Thoracic aorta (tissue), 2 donors: ENCODE results near the gene ITGA5. TPM values are rescaled to one million over a fixed set of nuclear protein-coding genes. Genes with fewer than 3 reads are reported as not detected.
A peak's percentile ranks its signal among the peaks of the same experiment; 100 is the strongest.

ENCODE experiments used
- ATAC-seq: fragments of 150-250 bp; one replicate; pipeline ENCODE4 v1.8.0; 2017; ENCODE audit warnings: low read depth; ENCODE audit not compliant: insufficient number of reproducible peaks, low FRiP score
- DNase-seq: peaks from one replicate; pipeline ENCODE4 v3.0.0-alpha.2; 2020; ENCODE audit warnings: low spot score
- H3K27ac ChIP-seq, 2 donors: fragments of 200-600 bp; sonication (generic); 1 replicate in 1 of 2; 2 replicates in 1 of 2; pipeline ENCODE4 v1.5.1; 2016; ENCODE audit warnings: mild to moderate bottlenecking in 2 of 2, moderate library complexity in 2 of 2
- H3K27me3 ChIP-seq: fragments of 200-600 bp; sonication (generic); replicated peaks from 2 replicates; pipeline ENCODE4 v1.6.0; 2016; ENCODE audit warnings: mild to moderate bottlenecking; ENCODE audit not compliant: insufficient read depth
- H3K36me3 ChIP-seq: fragments of 200-600 bp; sonication (generic); one replicate; pipeline ENCODE4 v1.5.1; 2016
- H3K4me1 ChIP-seq, 2 donors: fragments of 200-600 bp; sonication (generic); 1 replicate in 1 of 2; 2 replicates in 1 of 2; pipeline versions ENCODE4 v1.5.1 to v1.6.0; 2016; ENCODE audit warnings: low read depth in 2 of 2, mild to moderate bottlenecking in 1 of 2; ENCODE audit not compliant: control insufficient read depth in 1 of 2
- H3K4me3 ChIP-seq: fragments of 200-600 bp; sonication (generic); 2 replicates; pipeline ENCODE4 v1.5.1; 2016; ENCODE audit warnings: mild to moderate bottlenecking
- H3K9me3 ChIP-seq: fragments of 200-600 bp; sonication (generic); 2 replicates; pipeline ENCODE4 v1.5.1; 2016
- total RNA-seq, 2 donors: library from RNA; depleted of rRNA; stranded (reverse); fragments of >200 nt; gene quantifications; one replicate each; pipeline versions ENCODE4 v1.1.0 to v1.2.3, GENCODE V29; 2016
- TF ChIP-seq, protein P1 (sequence below): fragments of 200-600 bp; sonication (generic); IDR thresholded peaks from one replicate; pipeline ENCODE4 v1.5.1; 2019; ENCODE audit warnings: antibody characterized with exemption

The ITGA5 gene
- total RNA-seq, 2 donors from 2014 or later = 752 to 847 TPM

DNA sequence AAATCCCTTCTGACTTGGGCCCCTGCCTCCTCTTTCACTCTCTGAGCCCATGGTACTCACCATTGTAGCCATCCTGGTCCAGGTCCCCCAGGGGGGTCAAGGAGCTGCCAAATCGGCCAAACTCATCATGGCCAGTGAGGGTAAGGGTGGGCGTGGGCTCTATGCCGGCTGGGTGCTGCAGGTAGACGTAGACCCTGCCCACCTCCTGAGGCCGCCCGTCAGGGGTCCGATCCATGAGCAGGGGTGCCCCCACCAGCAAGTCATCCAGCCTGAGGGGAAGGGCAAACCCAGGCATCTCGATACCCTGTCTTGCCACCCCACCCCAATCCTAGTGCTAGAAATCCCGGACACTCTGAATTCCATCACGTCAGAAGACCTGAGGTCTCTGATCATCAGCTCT is 14.0 kb downstream of the ITGA5 start:
- peaks cover 100% of the 10 kb centered on the region for H3K36me3 ChIP-seq
- peak overlapping the region in 1 of 2 donors; percentile 26 for H3K27ac ChIP-seq
- DNase-seq = no peak

DNA sequence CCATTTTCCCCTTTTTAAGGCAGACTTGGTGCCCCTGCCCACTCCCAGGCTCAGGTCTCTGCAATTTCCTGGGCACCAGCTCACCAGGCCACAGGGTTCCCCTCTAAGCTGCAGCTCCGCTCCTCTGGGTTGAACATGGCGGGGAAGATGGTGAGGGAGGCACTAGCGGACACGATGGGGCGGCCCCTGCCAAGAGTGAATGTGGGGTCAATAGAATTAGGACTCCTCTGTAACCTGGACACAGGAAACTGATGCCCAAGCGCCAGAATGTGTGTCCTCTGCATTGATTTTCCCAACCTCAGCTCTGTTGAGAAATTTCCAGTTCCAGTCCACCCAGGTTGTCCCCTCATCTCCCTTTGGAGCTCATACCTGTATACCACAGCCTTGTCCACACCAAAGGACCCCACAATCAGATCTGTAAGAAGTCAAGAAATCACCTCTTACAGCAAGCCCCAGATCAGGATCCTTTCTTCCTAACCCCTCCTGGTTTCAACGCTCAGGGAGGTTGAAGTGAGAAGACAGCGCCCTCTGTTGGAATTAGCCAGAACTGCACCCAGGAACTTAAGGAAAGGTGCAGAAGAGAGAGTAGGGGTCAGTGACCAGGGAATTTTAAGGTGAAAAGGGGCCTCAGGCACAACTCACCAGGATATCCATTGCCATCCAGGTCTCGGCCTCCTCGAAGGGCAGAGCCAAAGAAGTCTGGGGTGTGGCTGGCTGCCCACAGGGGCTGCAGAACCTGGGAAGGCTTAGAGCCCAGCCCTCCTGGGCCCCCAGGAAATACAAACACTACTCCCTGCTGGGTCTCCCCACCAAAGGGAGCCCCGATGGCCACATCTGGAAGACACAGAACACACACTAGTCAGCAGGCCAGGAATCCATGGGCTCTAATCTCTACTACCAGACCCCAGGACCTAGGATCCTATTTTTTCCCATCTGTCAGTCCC is 14.7 kb downstream of the ITGA5 start:
- Histone ChIP-seq H3K27me3 (no peaks in the 10 kb centered on the region), H3K4me1 (no peaks in the 10 kb centered on the region), H3K9me3 (no peaks in the 10 kb centered on the region), H3K4me3 (no peak overlapping the region), H3K36me3 (peaks cover 100% of the 10 kb centered on the region), H3K27ac (peak overlapping the region in 1 of 2 donors; percentile 24)
- DNase-seq (no peak), ATAC-seq (no peak)
- TF ChIP-seq, protein P1, sequence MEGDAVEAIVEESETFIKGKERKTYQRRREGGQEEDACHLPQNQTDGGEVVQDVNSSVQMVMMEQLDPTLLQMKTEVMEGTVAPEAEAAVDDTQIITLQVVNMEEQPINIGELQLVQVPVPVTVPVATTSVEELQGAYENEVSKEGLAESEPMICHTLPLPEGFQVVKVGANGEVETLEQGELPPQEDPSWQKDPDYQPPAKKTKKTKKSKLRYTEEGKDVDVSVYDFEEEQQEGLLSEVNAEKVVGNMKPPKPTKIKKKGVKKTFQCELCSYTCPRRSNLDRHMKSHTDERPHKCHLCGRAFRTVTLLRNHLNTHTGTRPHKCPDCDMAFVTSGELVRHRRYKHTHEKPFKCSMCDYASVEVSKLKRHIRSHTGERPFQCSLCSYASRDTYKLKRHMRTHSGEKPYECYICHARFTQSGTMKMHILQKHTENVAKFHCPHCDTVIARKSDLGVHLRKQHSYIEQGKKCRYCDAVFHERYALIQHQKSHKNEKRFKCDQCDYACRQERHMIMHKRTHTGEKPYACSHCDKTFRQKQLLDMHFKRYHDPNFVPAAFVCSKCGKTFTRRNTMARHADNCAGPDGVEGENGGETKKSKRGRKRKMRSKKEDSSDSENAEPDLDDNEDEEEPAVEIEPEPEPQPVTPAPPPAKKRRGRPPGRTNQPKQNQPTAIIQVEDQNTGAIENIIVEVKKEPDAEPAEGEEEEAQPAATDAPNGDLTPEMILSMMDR = peak; percentile 93

More for the DNA sequence above, 14.0 kb downstream of the ITGA5 start:
- Histone ChIP-seq H3K4me1 (peaks cover 0 to 3% of the 10 kb centered on the region in 2 donors), H3K4me3 (no peak overlapping the region), H3K9me3 (no peaks in the 10 kb centered on the region), H3K27me3 (no peaks in the 10 kb centered on the region)
- TF ChIP-seq, protein P1 = no peak
- ATAC-seq = no peak

- no peak for DNase-seq
- no peaks in the 10 kb centered on the region for H3K4me1 ChIP-seq
- ATAC-seq = no peak
- H3K27me3 ChIP-seq = no peaks in the 10 kb centered on the region
- H3K9me3 ChIP-seq = no peaks in the 10 kb centered on the region
- H3K4me3 ChIP-seq = no peak overlapping the region
- peaks cover 98% of the 10 kb centered on the region for H3K36me3 ChIP-seq
- no peak overlapping the region for H3K27ac ChIP-seq
- TF ChIP-seq, protein P1 = no peak
Observed at GRCh38 chr12:54401119-54401518, 17.9 kb downstream of the ITGA5 start.

DNA sequence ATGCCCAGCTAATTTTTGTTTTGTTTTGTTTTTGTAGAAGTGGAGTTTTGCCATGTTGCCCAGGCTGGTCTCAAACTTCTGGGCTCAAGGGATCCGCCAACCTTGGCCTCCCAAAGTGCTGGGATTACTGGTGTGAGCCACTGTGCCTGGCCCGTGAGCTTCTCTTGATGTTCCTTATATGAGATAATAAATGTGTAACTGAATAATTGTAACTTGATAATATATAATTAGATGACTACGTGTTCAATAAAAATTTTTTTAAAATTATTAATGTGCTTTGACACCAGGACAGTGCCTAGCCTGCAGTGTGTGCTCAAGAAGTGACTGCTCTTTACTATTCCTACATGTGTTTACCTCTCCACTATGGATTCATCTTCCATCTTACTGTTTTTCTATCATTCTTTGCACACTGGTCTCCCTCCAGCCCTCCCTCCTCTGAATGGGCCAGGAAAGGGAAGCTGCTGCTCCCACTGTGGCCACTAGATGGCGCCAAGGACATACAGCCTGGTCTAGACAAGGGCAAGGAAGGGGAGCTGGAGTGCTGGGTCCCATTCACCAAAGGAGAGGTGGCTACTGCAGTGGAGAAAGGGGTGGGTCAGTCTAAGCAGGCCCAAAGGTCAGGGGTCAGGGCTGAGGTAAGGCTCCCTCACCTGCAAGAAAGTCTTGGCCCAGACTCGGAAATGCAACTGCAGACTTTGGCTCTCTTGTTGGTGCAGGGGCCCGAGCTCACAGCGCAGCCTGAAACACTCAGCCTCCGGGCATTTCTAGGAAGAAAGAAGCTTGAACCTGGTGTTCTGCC is 19.9 kb downstream of the ITGA5 start:
- H3K36me3 ChIP-seq = peaks cover 96% of the 10 kb centered on the region
- DNase-seq = no peak
- no peak overlapping the region for H3K27ac ChIP-seq
- no peaks in the 10 kb centered on the region for H3K9me3 ChIP-seq
- ATAC-seq = peak; percentile 77
- no peak overlapping the region for H3K4me3 ChIP-seq
- H3K4me1 ChIP-seq = no peaks in the 10 kb centered on the region
- H3K27me3 ChIP-seq = no peaks in the 10 kb centered on the region
- TF ChIP-seq, protein P1 = peak; percentile 96

- no peak overlapping the region for H3K27ac ChIP-seq
- no peak for ATAC-seq
- TF ChIP-seq, protein P1 = no peak
- no peaks in the 10 kb centered on the region for H3K9me3 ChIP-seq
- H3K36me3 ChIP-seq = peaks cover 90% of the 10 kb centered on the region
- H3K4me1 ChIP-seq = no peaks in the 10 kb centered on the region
- DNase-seq = no peak
- H3K4me3 ChIP-seq = no peak overlapping the region
- no peaks in the 10 kb centered on the region for H3K27me3 ChIP-seq
Observed at GRCh38 chr12:54398218-54398617, 20.8 kb downstream of the ITGA5 start.
